HEK293T (cell line): ENCODE results near the gene TMEM256.

Source experiments
- CTBP1 ChIP-seq: fragments of 450-650 bp; IDR thresholded peaks from 2 replicates; pipeline ENCODE4 v1.6.1; 2016; ENCODE audit warnings: borderline replicate concordance
- ELF4 ChIP-seq: fragments of 450-650 bp; IDR thresholded peaks from 2 replicates; pipeline ENCODE4 v1.6.1; 2017; ENCODE audit warnings: antibody characterized with exemption
- FOXA1 ChIP-seq: fragments of 450-650 bp; IDR thresholded peaks from 2 replicates; pipeline ENCODE4 v1.6.1; 2016; ENCODE audit warnings: mild to moderate bottlenecking
- HDGF ChIP-seq: fragments of 450-650 bp; IDR thresholded peaks from 2 replicates; pipeline ENCODE4 v1.6.1; 2017; ENCODE audit warnings: antibody characterized with exemption, borderline replicate concordance
- L3MBTL2 ChIP-seq: fragments of 450-650 bp; conservative IDR thresholded peaks from 2 replicates; pipeline ENCODE4 v1.6.1; 2016; ENCODE audit warnings: mild to moderate bottlenecking
- SP1 ChIP-seq: fragments of 450-650 bp; IDR thresholded peaks from 2 replicates; pipeline ENCODE4 v1.6.1; 2017
- SUZ12 ChIP-seq: fragments of 450-650 bp; IDR thresholded peaks from 2 replicates; pipeline ENCODE4 v1.6.1; 2016; ENCODE audit warnings: mild to moderate bottlenecking

DNA sequence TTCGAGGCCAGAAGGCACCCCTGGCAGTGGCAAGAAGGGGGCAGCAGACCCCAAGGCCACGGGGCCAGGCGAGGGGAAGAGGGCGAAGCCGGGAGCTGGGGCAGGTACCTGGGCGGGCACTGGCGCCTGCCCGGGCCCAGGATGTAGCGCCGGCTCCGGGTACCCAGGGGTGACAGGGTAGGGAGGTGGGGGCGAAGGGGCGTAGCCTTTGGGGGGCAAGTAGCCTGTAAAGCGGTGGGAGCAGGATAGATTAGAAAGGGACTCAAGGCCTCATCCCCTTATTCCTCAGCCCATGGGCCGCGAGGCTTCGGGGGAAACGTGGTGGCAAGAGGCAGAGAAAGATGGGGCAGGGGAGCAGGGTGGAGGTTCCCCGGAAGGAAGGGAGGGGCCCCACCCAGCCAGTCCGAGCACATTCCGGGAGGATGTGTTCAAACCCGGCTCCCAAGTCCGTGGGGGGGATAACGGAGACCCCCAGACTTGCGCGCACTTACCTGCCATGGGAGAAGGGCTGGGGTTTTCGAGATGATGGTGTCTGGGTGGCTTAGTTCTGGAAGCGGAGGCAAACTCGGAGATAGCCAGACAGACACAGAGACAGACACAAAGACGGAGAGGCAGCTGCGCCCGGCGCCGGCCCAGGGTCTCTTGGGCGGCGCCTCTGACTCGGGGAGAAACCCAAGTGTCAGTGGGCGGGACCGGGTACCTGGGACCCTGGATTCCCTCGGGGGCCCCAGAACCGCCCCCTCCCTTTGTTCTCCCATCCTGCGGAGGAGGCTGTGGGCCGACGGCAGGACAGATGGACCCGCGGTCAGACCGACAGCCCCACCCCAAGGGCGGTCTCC is 10.1 kb downstream of the TMEM256 start:
- no peak for TF ChIP-seq SUZ12
- no peak for TF ChIP-seq L3MBTL2
- no peak for TF ChIP-seq HDGF
- TF ChIP-seq CTBP1, result no peak
- TF ChIP-seq SP1, result no peak
- TF ChIP-seq FOXA1, result no peak
- no peak for TF ChIP-seq ELF4
